Muscle of arm (tissue), 12 donors: Measurements from ENCODE around the gene PRKG1. TPM values are rescaled to one million over a fixed set of nuclear protein-coding genes. Genes with fewer than 3 reads are reported as not detected.
"Not testable (repeated sequence)": the region's sequence is repeated elsewhere in the genome, so short reads cannot be mapped to it uniquely, and the experiment has no call there.

Source experiments
- DNase-seq: peaks from one replicate; pipeline ENCODE4 v3.0.0-alpha.2; 2013
- polyA plus RNA-seq, 12 donors: library from polyadenylated mRNA; unstranded; fragments of 120-200 nt; gene quantifications; one replicate each; pipeline ENCODE4 v1.2.1, GENCODE V29; 2013; ENCODE audit not compliant: insufficient read length in 12 of 12

The PRKG1 gene
- polyA plus RNA-seq, 12 donors, result 26.8 to 335 (median 50.4) TPM

GRCh38 chr10:52121688-52122087 lies 1047.4 kb downstream of the PRKG1 start:
- no peak for DNase-seq

DNA sequence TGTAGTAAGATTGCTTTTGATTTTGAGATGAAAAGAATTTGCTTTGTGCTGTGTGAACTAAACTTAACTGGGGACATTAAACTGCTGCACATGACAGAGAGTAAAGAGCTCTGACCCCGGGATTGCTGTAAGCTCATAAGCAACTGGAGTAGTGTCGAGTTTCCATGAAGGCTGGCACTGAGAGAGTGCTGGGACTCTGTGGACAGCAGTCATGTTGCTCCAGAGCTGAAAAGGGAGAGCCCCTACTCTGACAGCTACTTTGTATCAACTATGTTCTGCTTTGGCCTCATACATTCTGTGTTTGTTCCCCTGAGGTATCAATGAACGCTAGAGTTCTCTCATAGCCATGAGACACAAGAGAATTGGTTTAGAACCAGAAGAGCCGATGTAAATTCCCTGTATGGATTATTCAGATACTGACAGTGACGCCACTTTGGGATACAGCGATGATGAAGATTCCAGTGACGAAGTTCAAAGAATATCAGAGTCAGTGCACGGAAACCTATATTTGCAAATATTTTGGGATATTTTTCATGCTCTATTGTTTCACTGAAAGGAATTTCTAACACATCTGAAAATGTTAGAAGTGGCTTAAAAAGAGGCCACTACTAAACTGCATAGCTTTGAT lies 1053.9 kb downstream of the PRKG1 start:
- DNase-seq, result no peak

DNA sequence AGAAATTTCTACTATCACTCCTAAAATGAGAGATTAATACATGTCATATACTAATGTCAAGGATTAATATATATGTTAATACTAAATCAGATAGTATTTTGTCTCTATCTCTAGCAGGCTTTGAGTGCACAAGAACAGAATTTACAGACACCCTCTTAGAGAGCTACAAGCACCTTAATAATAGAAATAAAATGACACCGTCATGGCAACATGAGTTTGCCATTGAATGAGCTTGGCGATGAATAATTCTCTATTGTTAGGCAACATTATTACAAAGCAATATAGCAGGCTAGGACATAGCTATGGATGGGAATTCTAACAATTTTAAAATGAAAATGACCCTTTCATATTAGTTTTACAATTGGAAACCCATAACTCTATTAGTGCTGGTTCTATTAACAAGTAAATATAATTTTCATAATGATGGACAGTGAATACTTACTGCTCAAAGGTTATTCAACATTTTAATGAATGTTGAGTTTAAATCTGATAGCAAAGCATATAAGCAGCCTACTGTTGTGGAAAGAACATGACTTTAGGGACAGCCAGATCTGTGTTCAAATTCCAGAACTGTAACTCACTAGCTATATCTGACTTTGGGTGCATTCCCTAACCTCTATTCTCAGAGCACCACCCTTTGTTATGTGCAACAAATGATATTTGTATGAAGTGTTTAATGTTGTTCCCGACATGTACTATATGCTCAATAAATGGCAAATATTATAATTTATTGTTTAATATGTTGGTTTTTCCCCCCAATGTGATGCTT lies 1055.3 kb downstream of the PRKG1 start:
- no peak for DNase-seq

GRCh38 chr10:52135101-52135500 lies 1060.8 kb downstream of the PRKG1 start:
- no peak for DNase-seq

- DNase-seq, result no peak
Measured at GRCh38 chr10:52136921-52137320, 1062.6 kb downstream of the PRKG1 start.

DNA sequence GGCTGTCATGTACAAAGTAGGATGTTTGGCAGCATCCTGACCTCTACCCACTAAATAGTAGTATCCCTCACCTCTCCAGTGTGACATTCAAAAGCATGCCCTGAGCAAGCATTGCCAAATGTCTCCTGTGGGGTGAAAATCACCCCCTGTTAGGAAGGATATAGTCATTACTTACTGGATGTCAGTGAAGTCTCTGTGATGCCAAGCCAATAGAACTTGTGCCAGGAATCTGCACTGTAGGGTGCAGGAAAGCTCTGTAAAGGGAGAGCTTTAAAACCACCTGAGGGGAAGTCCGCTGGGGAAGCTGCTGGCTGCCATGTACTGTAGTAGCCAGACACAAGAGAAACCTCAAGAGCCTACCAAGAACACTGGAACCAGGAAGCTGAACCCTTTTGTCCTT lies 1069.1 kb downstream of the PRKG1 start:
- no peak for DNase-seq

- no peak for DNase-seq
Measured at GRCh38 chr10:52145636-52146035, 1071.3 kb downstream of the PRKG1 start.

DNA sequence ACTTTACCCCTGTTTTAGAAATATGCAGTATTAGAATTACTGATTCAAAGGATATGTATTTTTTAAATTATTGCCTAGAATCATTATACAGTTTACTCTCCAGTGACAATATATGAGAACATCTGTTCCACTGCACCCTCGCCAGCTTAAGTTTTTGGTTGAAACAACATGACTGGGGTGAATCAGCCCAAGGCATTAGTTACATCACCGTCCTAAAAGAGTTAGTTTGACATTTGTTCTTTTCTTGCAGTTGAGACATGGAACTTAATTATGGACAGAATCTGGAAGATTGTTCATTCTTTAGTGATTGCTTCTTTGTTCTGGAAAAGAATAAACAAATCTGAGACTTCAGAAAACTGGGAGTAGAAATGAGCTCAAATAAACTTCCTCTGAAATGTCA lies 1072.5 kb downstream of the PRKG1 start:
- peak; percentile 10 for DNase-seq

DNA sequence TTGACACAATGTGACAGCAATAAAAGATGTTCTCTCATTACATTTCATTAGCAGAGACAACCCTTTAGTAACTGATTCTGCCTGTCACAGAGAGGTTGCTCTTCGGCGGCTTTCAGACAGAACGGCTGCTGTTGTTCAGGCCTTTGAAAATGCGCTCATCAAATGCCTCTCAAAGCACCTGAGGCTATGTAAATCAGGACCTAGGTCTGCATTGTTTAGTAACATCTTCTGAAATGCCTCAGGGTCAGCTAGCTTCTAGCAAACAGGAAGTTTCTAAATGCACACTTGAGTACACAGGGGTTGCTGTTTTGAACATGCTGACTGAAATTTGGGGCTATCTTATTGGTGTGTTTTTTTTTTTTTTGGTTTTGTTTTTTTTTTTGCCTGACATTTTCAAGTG lies 1096.5 kb downstream of the PRKG1 start:
- DNase-seq, result no peak

GRCh38 chr10:52172581-52172980 lies 1098.3 kb downstream of the PRKG1 start:
- no peak for DNase-seq

DNA sequence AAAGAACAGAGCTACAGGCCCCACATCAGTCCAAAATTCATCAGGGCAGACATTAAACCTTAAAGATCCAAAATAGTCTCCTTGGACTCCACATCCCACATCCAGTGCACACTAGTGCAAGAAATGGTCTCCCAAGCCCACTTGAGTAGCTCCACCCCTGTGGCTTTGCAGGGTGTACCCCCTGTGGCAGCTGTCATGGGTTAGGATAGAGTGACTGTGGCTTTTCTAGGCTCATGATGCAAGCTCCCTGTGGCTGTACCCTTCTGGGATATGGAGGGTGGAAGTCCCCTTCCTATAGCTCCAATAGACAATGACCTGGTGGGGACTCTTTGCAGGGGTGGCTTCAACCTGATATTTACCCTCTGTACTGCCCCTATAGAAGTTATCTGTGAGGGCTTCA lies 1111.0 kb downstream of the PRKG1 start:
- DNase-seq, result no peak

DNA sequence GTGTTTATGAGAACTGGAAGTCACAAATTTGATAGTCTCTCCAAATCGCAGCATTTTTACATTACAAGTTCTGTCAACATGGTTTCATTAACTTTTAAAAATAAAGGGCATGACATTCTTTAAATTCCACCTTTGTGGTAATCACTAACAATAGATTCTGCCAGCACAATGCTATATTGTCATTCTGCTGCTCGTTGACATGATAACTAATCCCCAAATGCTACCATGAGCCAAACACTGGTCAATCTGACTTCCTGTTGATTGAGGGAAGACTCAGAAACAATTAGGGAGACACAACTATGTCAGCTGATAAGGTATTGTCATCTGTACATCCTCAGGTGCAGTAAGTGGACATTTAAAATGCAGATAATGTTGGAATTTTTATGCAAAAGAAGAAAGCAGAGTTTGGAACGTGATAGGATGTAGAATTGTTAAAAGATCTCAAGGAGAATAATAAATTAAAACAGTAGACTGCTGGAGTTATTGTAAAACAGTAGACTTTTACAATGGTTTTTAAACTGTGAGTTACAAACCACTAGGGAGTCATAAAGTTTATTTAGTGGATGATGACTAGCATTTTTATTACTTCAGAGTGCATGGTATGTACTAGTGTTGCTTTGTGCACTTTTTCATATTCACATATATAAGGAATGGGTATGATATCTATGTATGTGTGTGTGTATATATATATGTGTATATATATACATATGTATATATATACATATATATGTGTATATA lies 1113.4 kb downstream of the PRKG1 start:
- no peak for DNase-seq

- no peak for DNase-seq
Measured at GRCh38 chr10:52191049-52191448, 1116.8 kb downstream of the PRKG1 start.

GRCh38 chr10:52194191-52194590 lies 1119.9 kb downstream of the PRKG1 start:
- no peak for DNase-seq

- DNase-seq, result no peak
Measured at GRCh38 chr10:52194716-52195115, 1120.4 kb downstream of the PRKG1 start.

DNA sequence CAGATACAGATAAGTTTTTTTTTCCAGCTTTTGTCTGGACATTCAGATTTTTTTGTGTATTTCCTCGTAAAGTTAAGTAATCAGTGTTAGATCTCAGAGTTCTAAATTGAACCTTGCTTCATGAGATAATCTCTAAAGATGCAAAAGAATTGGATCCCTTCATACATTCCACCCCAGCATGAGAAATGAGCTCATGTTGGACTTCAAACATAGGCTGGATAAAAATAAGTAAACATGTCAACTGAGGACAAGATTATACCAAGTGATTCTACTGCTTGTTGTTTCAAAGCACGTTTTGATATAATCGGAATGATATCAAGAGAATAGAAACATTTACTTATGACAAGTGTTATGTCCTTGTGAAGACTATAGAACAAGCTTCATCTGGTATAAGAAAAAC lies 1122.8 kb downstream of the PRKG1 start:
- DNase-seq, result no peak

GRCh38 chr10:52198540-52198939 lies 1124.3 kb downstream of the PRKG1 start:
- no peak for DNase-seq

GRCh38 chr10:52204906-52205305 lies 1130.6 kb downstream of the PRKG1 start:
- DNase-seq, result not testable (repeated sequence)

DNA sequence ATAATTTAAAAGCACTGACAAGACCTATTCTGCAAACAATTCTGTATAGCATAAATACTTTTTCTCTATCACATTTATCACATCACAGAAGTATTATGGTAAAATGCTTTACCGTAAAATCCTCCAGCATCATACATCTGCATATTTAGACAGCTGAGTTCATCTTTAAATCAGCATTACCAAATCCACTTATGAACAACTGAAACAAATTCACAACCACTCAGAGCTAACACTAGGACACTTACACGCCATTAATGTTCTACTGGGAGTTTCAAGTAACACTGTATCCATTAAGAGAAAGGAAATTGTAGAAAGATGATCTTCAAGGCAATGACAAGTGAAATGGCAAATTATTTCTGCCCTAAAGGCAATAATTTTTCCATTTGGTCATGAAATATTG lies 1134.1 kb downstream of the PRKG1 start:
- no peak for DNase-seq

DNA sequence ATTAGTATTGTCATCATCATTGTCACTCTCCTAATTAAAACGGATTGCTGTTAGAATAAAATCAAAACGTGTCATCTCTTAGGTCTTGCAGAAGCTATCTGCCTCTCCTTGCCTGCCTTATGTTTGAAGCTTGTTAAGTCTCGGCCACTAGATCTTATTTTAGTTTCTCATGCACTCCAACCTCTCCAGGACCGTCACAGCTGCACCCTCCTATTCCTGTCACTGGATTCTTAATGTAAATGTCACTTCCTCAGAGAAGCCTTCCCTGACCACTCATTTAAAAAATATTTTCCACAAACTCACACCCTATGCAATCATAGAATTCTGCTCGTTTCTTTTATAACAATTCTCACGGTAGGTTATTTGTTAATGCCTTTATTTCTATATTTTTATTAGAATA lies 1135.9 kb downstream of the PRKG1 start:
- DNase-seq, result no peak

DNA sequence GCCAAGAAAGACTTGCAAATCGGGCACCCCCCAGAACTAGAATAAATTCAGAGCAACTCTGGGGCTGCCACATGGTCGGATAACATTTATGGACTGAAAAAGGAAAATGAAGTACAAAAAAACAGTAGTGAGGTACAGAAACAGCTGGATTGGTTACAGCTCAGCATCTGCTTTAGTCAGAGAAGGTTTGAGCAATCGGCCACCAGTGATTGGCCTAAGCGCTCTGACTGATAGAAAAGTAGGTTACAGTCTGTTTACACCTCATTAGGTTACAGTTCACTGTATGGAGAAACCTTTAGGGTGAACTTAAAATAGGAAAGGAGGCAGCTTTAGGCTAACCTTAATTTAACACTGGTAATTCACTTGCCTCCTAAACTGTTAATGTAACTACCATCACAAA lies 1137.8 kb downstream of the PRKG1 start:
- DNase-seq, result no peak

DNA sequence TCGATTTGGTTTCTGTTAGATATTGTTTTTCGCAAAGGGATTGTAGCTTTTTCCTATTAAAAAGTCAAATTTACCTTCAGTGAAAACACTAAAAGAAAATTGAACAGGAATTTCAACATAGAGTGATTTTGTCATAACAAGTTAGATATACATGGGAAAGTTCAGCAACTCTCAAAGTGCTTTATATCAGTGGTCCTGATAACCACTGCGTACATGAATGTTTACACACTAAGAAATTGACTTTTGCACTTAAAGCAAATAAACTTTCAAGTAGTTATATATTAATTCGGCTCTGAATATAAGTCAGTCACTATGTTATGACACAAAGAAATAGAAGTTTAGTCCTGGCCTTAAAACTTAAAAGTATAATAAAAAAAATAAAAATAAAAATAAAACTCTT lies 1138.5 kb downstream of the PRKG1 start:
- DNase-seq, result no peak

- no peak for DNase-seq
Measured at GRCh38 chr10:52213321-52213752, 1139.0 kb downstream of the PRKG1 start.
